GM12873 (cell line): Measurements from ENCODE around the gene ADAMTS6.

ENCODE experiments used
- TF ChIP-seq, protein P1 (sequence below): IDR thresholded peaks from 2 replicates; pipeline ENCODE4 v1.5.1; 2012; ENCODE audit warnings: low read depth, mild to moderate bottlenecking, moderate library complexity, low read length, control low read depth; ENCODE audit not compliant: insufficient read depth; ENCODE audit errors: missing control alignments

ADAMTS6 gene

DNA sequence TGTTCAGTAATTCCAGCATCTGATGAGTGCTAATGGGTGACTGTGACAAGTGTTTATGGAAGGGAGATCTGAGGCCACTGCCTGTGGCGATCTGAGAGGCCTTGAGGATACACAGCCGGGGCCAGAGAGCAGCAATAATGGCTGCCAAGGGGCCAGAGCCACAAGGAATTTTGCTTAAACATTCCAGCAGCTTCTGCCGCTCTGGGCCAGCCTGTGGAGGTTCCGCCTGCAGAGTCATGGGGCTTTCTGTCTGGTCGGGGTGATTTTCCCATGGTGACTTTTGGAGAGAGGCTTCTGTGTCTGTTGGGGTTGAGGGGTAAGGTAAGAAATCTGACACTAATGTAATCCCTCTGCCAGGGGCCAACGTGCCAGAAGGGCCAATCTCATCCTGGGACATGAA is 353.5 kb downstream of the ADAMTS6 start:
- TF ChIP-seq, protein P1, sequence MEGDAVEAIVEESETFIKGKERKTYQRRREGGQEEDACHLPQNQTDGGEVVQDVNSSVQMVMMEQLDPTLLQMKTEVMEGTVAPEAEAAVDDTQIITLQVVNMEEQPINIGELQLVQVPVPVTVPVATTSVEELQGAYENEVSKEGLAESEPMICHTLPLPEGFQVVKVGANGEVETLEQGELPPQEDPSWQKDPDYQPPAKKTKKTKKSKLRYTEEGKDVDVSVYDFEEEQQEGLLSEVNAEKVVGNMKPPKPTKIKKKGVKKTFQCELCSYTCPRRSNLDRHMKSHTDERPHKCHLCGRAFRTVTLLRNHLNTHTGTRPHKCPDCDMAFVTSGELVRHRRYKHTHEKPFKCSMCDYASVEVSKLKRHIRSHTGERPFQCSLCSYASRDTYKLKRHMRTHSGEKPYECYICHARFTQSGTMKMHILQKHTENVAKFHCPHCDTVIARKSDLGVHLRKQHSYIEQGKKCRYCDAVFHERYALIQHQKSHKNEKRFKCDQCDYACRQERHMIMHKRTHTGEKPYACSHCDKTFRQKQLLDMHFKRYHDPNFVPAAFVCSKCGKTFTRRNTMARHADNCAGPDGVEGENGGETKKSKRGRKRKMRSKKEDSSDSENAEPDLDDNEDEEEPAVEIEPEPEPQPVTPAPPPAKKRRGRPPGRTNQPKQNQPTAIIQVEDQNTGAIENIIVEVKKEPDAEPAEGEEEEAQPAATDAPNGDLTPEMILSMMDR = no peak

DNA sequence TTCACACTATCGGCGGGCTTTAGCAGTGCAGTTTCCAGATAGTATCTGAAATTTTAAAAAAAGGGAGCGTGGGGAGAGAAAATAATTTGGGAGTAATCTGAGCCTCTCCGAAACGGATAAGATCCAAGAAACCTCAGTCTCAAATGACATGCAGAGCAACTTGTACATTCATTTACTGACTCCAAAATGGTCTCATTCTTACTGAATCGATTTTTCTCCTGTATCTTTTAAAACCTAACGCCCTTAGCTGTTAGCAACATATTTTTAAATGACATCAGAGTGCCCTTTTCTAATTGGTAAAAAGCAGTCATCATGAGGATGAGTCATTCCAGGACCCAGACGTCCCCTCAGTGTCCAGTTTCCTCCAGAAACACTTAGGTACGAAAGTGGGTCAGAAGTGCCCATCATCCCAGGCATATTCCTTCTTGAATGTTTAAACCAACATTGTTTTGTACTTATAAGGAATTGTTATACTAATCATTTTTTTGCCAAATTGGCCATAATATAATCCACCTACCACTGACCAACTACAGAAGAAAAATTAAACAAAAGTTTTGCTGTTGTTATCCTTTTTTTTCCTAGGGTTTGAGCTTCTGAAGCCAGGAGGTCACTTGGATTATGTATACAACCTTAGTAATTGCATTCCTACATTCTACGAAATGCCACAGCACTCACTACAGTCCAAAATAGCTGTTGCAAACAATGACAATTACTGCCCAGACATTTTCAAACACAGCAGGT is 354.4 kb downstream of the ADAMTS6 start:
- TF ChIP-seq, protein P1 = no peak

DNA sequence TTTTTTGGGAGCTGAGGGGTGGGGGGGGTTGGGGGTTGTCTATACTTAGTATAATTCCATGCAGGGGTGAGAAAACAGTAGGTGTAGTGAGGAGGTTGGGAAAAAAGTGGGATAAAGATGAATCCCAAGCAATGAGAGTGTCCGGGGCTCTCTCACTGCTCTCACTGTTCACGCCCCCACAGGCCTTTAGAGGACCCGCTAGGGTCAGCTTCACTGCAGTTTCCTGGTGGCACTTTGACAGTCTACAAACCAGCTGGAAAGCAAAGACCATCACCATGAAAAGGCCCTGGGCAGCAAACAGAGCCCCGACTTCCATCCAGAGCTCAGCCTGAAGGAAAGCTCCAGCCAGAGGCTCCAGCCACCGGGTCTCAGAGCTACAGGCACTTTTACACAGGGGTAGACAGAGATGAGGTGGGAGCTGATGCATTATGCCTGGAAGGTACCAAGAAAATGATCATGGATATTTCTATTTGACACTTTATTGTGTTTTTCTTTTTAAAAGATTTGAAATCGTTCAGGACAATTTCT is 355.1 kb downstream of the ADAMTS6 start:
- TF ChIP-seq, protein P1 = no peak

DNA sequence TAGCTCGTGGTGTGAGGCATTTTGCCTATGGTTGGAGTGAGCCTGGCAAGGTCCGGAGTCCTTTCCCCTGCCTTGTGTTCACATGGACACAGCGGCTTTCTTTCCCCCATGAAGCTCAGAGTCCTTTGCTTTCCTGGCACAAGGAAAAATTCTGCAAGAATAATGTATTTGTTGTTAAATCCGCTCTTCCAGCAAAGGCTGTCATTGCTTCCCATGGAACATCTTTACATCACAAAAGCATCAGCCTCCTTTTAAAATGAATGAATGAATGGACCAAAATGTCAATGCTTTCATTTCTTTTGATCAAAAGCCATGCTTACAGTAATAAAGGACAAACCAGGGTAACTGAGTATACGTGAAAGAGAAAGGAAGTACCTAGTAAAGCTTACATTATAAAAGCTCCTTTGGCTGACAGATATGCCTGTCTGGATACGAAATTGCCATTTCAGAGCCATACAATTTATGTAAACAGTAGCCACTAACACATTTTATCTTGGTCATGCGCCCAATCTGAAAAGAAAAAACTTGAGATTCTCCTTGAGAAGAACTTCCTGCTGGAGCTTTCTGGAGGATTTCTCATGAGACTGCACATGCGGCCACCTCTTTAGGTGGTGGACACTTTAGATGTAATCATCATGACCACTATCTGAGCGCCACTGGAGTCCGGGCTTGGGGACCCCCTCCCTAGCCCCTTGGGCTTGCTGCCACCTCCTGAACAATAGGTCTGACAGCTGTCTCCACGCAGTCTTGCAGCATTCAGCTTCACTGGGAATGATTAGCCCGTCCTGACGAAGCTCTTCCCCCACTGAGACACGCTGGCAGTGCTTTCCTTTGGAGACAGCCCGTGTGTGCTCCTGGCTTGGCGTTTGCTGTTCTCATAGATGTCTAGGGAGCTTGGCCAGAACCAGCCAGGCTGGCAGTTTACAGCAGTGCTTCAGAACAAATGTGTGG is 355.9 kb downstream of the ADAMTS6 start:
- TF ChIP-seq, protein P1 = no peak

DNA sequence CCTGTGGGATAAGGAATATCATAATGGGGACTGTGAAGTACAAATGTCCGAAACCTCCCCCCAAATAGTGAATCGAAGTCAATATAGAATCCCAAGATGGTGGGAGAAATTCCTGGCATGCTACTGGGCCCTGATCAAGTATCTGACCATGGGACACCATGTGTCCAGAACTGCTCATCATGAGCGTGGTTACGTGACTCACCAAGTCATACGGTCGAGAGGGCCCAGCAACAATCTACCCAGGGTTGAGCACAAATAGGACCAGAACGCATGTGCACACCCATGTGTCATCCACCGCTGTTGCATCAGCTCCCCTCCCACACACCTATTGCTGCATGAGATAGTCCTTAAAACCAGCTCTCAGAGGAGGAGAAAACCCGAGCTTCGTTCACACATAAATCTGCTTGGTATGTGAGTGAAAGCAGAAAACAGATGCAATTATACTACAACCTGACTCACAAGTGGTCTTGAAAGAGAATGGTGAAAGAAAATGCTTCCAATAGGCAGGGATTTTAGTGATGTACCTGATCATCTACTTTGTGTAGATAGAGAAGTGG is 359.8 kb downstream of the ADAMTS6 start:
- TF ChIP-seq, protein P1 = no peak

DNA sequence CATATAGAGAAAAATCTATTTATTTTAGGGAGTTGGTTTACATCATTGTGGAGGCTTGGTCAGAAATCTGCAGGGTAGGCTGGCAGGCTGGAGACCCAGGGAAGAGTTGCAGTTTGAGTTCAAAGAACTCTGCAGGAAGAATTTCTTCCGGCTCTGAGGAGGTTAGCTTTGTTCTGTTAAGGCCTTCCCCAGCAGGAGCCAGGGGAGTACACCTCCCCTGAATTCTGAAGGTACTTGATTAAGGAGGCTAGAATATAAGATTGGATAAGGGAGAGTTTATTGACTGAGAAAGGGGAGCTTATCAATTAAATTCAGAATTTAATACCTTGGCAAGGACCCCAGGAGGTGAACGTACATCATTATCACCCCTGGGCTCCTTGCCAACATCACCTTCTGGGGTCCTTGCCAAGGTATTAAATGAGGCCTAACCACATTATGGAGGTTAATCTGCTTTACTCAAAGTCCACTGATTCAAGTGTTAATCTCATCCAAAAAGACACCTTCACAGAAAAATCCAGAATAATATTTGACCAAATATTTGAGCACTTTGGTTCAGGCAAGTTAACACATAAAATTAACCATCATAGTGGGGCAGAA is 361.3 kb downstream of the ADAMTS6 start:
- TF ChIP-seq, protein P1 = no peak
